ENCODE data around the gene THAP3. TPM values are rescaled to one million over a fixed set of nuclear protein-coding genes. Genes with fewer than 3 reads are reported as not detected.

Gene THAP3
- total and polyA plus RNA-seq, 9 of the 15 experiments (the other 6 are each of a cell fraction or from before 2014, with no cell fraction given), result 1.9 to 31.2 (median 18.2) TPM

- no peak for TF ChIP-seq SNRNP70 (optimal IDR thresholded peaks at IDR 0.05; ENCODE audit: low read depth, low read length)
- TF ChIP-seq ZBTB8A (IDR thresholded peaks at IDR 0.05; ENCODE audit: partially characterized antibody), result no peak
- peak; percentile 66; the same call in 1 of the 2 replicates for TF ChIP-seq EP300 (IDR thresholded peaks at IDR 0.05; ENCODE audit: low read length)
- TF ChIP-seq BRD4 (IDR thresholded peaks at IDR 0.05), result no peak
- TF ChIP-seq ZFPM2 (CRISPR knock-in tag; IDR thresholded peaks at IDR 0.05), result no peak
- TF ChIP-seq ZEB2 (IDR thresholded peaks at IDR 0.05), result peak; percentile 39; the same call in 1 of the 2 replicates
- peak in 1 of 2 experiments; percentile 37; a peak in 1 of 4 replicates for TF ChIP-seq UBTF (IDR thresholded peaks at IDR 0.05; ENCODE audit: borderline replicate concordance in 1 of 2, low read depth in 2 of 2, low read length in 2 of 2)
- no peak for TF ChIP-seq ARHGAP35 (IDR thresholded peaks at IDR 0.05; ENCODE audit: partially characterized antibody)
- no peak for TF ChIP-seq SUPT5H (IDR thresholded peaks at IDR 0.05)
- TF ChIP-seq HNRNPLL (IDR thresholded peaks at IDR 0.05; ENCODE audit: low read depth, low read length, poor library complexity, severe bottlenecking), result no peak
- TF ChIP-seq AFF1 (IDR thresholded peaks at IDR 0.05; ENCODE audit: low read depth in 1 of 2, partially characterized antibody in 2 of 2), result peak in 1 of 2 experiments; percentile 17
- no peak for TF ChIP-seq GATAD2B (IDR thresholded peaks at IDR 0.05; ENCODE audit: borderline replicate concordance)
- no peak for TF ChIP-seq BRCA1 (IDR thresholded peaks at IDR 0.05)
- no peak for TF ChIP-seq BRCA1 (CRISPR knock-in tag; IDR thresholded peaks at IDR 0.05)
- TF ChIP-seq NFIX (CRISPR knock-in tag; IDR thresholded peaks at IDR 0.05; ENCODE audit: low read depth), result peak; percentile 3; the same call in 1 of the 2 replicates
- no peak for TF ChIP-seq ASH1L (IDR thresholded peaks at IDR 0.05; ENCODE audit: borderline replicate concordance, low read depth, partially characterized antibody)
- no peak for TF ChIP-seq MYBL2 (IDR thresholded peaks at IDR 0.05; ENCODE audit: low read depth)
- no peak for TF ChIP-seq MYBL2 (CRISPR knock-in tag; IDR thresholded peaks at IDR 0.05; ENCODE audit: borderline replicate concordance)
- TF ChIP-seq JUNB (CRISPR knock-in tag; conservative IDR thresholded peaks at IDR 0.05), result peak; percentile 44; the same call in 1 of the 2 replicates
- TF ChIP-seq FIP1L1 (IDR thresholded peaks at IDR 0.05; ENCODE audit: low read depth, low read length, poor library complexity, severe bottlenecking), result no peak
- TF ChIP-seq ZFP36 (IDR thresholded peaks at IDR 0.05; ENCODE audit: low read depth, low read length, partially characterized antibody), result no peak
- TF ChIP-seq BCOR (IDR thresholded peaks at IDR 0.05), result no peak
- no peak for TF ChIP-seq CC2D1A (IDR thresholded peaks at IDR 0.05)
These were observed 23.4 kb upstream of the THAP3 start (continued) for GRCh38 chr1:6601049-6601922.

Measured in K562 (cell line).